HG03460 (cell line): Measurements from ENCODE around the gene IFI30.

ENCODE experiments used
- ATAC-seq: cut with Tn5 transposase; IDR thresholded peaks from one replicate; pipeline ENCODE4 v1.9.1; 2021; ENCODE audit not compliant: unreplicated experiment

The IFI30 gene

DNA sequence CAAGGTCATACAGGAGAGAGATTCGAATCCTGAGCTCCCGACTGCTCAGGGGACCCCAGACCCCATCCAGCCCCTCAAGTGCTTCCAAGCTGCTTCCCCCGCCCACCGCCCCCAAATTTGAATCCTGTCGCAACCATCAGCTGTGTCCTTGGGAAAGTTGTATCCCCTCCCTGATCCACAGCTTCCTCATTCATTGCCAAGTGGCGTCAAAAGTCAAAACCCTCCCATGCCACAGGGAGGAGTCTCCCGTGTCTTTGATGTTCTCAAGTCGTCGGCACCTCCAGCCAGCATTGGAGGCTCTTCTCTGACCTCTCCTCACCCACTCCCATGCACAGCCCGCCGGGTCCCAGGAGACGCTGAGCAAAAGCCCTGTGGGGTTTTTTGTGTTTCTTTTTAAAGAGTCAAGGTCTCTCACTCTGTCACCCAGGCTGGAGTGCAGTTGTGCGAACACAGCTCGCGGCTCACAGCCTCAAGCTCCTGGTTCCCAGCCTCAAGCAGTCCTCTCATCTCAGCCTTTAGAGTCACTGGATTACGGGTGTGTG lies 2.8 kb upstream of the IFI30 start:
- ATAC-seq: peak; percentile 28

DNA sequence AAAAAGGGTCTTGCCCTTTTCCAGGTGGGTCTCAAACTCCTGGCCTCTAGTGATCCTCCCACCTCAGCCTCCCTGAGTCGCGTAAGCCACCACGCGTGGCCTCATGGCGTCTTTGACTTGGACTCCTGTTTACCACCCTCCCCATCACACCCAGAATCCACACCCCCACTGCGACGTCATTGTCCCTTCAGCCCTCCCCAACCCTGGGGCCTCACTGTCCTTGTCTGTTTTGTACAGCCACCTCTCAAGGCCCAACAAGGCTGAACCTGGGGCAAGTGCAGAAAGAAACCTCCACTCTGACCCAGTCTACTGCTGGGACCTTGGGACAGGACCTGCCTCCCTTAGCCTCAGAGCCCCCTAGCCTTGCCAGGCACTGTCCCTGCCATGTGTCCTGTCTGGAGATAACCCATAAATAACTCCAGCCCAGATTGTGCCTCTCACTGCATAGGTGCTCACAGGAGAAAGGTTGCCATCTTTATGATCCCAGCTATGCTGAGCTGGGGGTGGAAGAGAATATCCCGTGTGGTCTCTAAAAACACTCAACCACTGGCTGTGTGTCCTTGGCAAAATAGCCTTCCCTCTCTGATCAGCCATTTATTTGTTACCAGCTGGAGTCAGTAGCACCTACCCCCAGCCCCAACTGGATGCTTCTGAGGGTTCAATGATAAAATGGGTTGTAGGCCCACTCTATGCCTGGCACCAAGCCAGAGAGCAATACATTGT lies 1.8 kb upstream of the IFI30 start:
- no peak for ATAC-seq

DNA sequence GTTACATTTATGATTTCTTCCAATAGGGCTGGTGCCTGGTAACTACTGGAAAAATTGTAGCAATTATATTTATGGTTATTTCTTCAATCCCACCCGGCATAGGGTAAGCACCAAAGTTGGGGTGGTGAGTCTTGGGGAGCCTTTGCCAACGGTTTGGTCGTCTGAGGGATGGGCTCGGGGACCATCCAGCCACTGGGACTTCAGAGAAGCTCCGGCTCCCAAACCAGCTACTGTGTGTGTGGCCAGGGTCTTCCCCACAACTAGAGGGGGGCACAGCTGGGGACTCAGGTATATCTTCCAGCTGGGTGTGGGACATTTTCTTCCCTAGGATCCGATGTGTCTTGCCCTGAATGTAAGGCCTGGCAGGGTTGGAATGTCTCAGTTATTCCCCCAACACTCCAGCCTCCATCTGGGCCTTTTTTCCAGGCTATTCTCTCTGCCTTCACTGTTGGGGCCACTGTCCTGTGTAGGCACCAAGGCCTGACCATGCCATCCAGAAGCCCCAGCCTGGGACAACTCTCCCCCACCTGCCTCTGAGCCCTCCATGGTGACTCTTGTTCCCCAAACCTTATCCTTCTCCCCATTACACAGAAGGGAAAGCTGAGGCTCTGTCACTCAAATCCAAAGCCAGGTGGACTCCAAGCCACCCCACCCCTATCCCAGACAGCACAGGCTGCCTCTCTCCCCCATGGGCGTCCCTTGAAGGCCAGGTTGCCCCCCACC lies 1.1 kb upstream of the IFI30 start:
- ATAC-seq: no peak

DNA sequence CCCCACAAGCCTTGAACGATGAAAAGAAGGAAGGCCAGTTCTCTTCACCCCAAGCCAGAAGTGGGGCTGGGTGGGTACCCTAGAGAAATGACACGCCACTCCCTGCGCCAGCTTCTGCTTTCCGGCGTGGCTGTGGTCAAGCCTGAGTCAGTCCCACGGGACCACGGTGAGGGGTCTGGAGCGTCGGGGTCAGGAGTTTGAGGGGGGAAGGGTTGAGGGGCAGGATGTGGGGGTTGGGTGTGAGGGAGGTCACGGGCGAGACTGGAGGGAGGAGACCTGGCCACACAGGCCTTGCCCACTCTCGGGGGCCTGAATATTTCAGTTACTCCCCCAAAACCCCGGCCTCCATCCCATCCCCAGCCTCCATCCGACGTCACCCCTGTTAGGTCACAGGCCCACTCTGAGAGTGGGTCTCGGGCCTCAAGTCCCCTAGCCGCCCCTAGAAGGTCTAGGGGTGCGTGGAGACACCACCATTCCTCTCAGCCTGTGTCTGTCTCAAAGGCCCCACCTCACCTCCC lies 500 bp upstream of the IFI30 start:
- ATAC-seq: no peak

DNA sequence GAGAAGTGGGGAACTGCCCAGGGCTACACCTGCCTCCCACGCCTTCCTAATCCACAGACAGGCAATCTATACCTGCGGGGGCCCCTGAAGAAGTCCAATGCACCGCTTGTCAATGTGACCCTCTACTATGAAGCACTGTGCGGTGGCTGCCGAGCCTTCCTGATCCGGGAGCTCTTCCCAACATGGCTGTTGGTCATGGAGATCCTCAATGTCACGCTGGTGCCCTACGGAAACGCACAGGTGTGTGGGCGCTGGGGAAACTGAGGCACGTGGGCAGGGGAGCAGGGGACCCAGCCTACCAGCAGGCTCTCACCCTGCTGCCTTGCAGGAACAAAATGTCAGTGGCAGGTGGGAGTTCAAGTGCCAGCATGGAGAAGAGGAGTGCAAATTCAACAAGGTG lies 1.4 kb downstream of the IFI30 start:
- ATAC-seq: no peak

DNA sequence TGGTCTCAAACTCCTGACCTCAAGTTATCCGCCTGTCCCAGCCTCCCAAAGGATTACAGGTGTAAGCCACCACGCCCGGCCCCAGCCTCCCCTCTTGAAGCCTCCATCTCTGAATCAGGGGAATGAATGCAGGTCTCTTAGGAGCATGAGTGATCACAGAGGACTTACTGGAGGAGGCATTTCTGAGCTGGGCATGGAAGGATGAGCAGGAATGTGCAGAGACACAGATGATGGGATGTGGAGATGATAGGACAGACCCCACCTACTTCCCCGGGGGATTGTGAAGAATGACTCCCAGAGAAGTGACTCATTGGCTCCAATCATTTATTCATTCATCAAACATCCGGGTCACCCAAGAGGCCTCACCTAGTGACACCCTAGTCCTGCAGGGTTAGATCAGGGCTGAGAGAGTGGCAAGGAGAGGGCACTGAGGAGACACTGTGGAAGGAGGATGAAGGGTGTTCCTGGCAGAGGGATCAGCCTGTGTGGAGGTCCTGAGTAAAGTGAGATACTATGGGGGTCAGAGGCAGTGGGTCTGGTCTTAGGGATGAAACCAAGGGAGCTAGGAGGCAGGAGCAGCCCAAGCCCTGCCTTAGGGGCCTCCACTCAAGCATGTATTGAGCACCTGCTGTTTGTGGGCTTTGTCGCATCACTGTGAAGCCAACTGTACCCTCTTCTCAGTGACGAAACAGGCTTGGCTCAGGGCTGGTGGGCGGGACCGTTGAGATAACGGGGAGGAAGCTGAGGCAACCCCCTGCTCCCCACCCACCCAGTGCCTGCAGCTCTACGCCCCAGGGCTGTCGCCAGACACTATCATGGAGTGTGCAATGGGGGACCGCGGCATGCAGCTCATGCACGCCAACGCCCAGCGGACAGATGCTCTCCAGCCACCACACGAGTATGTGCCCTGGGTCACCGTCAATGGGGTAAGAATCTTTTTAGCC lies 3.0 kb downstream of the IFI30 start:
- ATAC-seq: no peak

DNA sequence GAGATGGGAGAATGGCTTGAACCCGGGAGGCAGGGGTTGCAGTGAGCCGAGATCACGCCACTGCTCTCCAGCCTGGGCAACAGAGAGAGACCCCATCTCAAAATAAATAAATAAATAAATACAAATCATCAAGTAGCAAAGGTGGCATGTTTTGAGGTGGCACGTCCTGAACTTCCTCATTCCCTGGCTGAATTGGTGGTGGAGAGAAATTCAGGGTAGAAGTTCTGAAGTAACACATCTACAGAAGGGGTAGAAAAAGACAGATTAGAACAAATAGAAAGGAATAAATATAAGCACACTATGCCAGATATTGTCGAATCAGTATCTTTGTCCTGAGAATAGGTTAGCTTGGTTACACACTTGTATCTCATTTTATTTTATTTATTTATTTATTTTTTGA lies 6.3 kb downstream of the IFI30 start:
- ATAC-seq: no peak

DNA sequence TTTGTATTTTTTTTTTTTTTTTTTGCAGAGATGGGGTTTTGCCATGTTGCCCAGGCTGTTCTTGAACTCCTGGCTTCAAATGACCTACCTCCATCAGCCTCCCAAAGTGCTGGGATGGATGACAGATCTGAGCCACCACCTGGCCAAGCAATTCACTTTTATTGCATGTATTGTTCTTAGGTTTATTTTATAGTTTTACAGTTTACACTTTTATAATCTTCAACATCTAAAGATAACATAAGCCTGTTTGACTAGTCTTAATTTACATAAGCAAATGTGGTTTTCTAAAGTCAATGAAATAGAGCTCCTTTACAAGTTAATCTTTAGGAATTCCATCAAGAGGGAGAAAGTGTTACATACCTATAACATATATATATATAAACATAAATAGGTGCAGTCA lies 9.9 kb downstream of the IFI30 start:
- no peak for ATAC-seq

DNA sequence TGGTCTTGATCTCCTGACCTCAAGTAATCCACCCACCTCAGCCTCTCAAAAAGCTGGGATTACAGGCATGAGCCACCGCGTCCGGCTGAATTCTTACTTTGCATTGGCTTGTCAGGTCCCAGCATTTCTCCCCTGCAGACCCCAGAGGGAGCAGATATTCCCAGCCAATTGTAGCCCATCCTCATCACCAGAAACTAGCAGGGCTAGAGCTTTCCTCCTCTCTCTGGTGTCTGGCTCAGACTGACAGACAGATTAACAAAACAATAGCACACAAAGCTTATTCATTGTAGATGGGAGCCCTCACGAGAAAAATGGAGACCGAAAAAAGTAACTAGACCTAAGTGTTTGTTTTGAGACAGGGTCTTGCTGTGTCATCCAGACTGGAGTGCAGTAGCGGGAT lies 11.9 kb downstream of the IFI30 start:
- no peak for ATAC-seq

DNA sequence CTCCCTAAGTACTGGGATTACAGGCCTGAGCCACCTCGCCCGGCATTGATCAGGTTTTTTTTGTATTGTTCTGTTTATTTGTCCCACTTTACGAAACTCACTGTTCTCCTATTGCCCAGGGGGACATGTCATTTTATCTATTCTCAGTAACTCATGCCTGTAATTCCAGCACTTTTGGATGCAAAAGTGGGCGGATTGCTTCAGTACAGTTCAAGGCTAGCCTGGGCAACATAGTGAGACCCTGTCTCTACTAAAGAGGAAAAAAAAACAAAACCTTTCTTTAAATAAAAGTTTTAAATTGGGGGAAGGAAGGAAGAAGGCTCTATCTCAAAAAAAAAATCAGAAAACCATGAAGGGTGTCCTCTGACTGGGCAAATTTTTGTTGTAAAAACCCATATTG lies 16.7 kb downstream of the IFI30 start:
- no peak for ATAC-seq

DNA sequence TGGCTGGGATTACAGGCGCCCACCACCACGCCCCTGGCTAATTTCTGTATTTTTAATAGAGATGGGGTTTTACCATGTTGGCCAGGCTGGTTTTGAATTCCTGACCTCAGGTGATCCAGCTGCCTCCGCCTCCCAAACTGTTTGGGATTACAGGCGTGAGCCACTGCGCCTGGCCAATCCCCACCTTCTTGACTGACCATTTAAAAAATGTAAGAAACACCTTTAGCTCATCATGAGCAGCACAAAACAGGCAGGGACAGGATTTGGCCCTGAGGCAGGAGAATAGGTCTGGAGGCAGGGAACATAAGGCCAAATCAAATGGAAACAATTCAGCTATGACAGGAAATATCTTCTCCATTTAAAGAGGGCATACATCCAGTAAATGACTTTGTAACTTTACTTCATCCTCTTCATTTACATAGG lies 18.0 kb downstream of the IFI30 start:
- ATAC-seq: no peak

DNA sequence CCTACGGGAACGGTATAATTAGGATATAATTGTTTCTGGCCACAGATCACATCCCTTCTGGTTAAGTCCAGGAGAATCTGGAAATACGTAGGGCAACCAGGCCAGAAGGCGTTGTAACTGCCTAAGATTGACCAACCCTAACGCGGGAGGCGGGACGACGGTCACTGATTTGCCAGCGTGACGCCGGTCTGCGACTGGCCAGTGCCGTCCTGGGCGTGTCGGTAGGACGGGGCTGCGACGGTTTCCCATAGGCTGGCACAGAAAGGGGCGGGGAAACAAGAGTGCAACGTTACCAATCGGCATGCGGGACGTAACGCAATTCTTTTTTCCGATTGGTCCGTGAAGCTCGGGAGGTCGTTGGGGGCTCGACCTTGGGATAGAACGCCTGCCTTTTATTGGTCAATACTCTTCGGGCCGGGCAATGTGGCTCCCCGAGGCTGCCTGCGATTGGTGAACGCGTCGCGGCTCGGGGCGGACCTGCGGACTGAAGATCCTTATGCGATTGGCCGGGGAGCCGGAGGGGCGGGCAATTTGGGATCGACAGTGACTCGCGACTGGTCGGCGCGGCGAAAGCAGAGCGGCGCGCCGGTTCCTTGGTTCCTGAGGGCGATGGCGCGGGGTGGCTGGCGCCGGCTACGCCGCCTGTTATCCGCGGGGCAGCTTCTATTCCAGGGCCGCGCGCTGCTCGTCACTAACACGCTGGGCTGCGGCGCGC lies 19.2 kb downstream of the IFI30 start, which contains the start of gene MPV17L2:
MPV17L2 (plus strand) TSS at position 546 of the 715 bp plus-strand sequence; CDS start at position 610, 64 bp downstream.
- peak; percentile 80 for ATAC-seq

DNA sequence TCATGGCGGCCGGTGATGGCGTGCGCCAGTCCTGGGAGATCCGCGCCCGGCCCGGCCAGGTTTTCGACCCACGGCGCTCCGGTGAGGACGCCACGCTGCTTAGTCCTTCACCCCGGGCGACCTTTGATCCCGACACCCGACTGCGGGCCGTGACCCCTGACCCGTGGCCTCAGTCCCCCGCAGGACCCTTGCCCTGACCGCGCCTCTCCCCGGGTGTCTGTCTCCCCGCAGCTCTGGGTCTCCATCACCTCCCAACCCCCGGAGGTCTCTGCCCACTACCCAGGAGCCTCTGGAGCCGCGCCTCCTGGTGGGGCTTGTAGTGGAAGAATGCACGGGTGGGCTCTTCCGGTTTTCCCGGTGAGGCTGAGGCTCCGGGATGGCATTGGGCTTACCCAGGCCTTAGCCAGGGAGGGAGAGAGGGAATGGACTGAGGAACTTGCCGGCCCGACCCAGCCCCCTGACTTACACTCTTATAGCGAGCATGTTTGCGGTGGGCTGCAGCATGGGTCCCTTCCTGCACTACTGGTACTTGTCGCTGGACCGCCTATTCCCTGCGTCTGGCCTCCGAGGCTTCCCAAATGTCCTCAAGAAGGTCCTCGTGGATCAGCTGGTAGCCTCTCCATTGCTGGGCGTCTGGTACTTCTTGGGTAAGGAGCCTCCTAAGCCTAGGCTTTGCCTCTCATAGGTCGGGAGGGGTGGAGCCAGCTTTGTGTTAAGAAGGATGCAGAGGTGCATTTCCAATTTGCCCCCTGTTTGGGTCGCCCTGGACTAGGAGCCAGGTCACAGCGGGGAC lies 20.0 kb downstream of the IFI30 start:
- peak; percentile 1 for ATAC-seq

DNA sequence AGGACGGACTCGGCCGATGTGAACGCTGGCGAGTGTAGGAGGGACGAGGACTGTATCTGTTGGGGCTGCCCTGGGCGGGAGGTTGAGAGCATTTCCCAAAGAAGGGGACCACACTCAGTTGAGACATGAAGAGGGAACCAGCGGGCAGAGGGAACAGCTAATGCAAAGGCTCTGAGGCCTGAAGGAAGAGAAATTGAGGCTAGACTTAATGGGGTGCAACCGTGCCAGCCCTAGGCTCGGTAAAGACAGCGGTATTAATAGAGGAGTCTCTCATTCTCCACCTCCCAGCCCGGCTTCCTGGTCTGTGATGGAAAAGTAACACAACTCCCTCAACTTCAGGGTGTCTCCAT lies 20.5 kb downstream of the IFI30 start:
- no peak for ATAC-seq

DNA sequence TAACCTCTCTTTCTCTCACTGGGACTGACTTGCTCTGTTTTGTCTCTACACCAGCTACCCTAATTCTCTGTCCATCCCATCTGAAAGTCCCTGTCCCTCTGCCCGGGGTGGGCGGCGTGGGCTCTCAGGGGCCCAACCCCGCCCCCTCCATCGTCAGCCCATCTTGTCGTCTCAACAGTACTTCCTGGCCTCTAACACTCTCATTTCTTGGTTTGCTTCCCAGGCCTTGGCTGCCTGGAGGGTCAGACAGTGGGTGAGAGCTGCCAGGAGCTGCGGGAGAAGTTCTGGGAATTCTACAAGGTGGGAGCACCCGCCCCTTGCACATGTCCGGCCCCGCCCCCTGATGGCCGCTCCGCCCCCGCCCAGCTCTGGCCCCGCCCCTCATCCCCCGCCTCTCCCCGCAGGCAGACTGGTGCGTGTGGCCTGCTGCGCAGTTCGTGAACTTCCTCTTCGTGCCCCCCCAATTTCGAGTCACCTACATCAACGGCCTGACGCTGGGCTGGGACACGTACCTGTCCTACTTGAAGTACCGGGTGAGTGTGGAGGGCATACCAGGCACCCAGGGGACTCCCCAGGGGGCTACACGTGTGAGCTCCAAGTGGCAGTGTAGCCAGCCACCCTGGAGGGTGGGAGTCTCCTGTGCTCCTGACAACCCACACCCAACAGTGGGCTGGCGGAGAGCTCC lies 21.1 kb downstream of the IFI30 start:
- ATAC-seq: no peak

DNA sequence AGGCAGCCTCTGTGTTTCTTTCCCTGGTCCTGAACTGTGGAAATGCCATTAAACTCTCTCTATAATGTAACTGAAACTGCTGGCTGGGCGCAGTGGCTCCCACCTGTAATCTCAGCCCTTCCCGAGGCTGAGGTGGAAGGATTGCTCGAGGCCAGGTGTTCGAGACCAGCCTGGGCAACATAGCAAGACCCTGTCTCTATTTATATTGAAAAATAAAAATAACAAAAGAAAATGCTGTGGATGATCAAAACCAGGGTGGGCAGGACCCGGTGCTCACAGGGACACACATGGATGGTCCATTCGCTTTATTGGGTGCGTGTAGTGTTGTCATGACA lies 22.9 kb downstream of the IFI30 start:
- ATAC-seq: no peak

DNA sequence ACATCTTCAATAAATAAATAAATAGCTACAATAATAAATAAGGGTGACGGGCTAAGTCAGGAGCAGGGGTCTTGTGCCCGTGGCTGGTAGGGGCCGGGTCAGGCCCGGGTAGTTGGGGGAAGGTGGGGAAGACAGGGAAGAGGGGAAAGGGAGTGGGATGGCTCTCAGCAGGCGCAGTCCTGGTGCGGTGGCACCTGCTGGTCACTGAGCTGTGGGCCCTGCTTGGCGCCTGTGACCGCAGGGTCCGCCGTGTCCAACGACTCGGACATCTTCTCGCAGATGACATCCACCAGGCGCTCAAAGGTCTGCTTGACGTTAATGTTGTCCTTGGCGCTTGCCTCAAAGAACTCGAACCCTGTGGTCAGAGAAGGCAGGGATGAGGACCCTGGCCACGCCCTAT lies 23.7 kb downstream of the IFI30 start:
- no peak for ATAC-seq

DNA sequence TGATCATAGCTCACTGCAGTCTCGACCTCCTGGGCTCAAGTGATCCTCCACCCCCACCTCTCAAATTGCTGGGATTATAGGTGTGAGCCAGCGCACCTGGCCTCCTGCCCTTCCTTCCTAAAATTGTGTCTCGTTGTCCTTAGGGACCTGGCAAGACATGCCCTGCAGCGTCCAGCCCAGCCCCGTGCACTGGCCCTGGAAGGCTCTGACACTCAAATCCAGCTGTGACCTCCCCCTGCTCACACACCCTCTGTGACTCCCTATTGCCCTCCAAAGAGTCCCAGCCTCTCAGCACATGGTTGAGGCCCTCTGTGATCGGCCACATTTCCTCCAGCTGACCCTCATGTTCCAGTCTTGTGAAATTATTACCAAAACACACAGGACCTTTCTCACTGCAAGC lies 24.3 kb downstream of the IFI30 start:
- ATAC-seq: no peak

DNA sequence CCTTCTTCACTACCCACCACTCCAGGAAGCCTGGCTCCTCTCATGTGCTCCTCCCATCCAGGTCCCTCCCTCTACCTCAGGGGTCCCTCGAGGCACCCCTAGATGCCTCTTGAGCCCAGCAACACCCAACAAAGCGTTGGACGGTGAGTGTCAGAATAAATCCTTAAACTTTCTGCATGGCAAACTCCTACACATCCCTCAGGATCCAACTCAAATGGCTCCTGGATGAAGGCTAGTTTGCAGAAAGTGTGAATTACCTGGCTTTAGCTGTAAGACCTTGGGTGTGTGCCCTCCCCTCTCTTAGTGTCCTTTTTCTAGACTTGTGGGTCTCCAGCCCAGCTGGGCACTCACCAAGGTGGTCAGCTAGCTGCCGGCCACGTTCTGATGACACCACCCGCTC lies 24.8 kb downstream of the IFI30 start:
- no peak for ATAC-seq
